Measurements from ENCODE around the gene SPARCL1. TPM values are rescaled to one million over a fixed set of nuclear protein-coding genes. Genes with fewer than 3 reads are reported as not detected.

SPARCL1 gene
- total RNA-seq, 4 donors from 2014 or later: 312 to 741 (median 433) TPM

GRCh38 chr4:87433342-87433741 lies 95.8 kb downstream of the SPARCL1 start:
- no peak overlapping the region for H3K27ac ChIP-seq
- TF ChIP-seq EP300 (IDR thresholded peaks at IDR 0.05) (no peak), CTCF (IDR thresholded peaks at IDR 0.05) (no peak), POLR2A (IDR thresholded peaks at IDR 0.05) (no peak)
- no peak overlapping the region for H3K4me3 ChIP-seq
- WGBS, 2 donors: 89 to 90% methylated on average over 2 of the region's 2 CpGs
- H3K27me3 ChIP-seq: no peaks in the 10 kb centered on the region
- DNase-seq (ENCODE audit: low spot score in 2 of 2): no peak
- H3K4me1 ChIP-seq: no peaks in the 10 kb centered on the region
- peaks cover 0 to 23% (median 0%) of the 10 kb centered on the region in 3 donors for H3K36me3 ChIP-seq
- no peaks in the 10 kb centered on the region for H3K9me3 ChIP-seq

DNA sequence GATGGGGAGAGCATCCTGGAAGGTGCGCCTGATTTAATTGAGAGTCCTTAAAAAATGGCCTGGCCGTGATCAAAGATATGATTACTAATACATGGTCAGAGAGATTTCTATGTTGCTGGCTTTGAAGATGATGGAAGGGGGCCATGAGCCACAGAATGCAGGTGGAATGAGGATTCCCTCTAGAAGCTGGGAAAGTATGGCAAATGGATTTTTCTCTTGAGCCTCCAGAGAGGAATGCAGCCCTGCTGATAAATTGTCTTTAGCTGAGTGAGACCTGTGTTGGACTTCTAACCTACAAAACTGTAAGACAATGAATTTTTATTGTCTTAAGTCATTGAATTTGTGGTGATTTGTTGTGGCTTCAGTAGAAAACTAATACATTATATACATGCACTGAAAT lies 99.1 kb downstream of the SPARCL1 start:
- Histone ChIP-seq H3K4me1 (peaks cover 0 to 21% (median 3%) of the 10 kb centered on the region in 4 donors), H3K9me3 (no peaks in the 10 kb centered on the region), H3K4me3 (no peak overlapping the region), H3K27me3 (no peaks in the 10 kb centered on the region), H3K27ac (no peak overlapping the region), H3K36me3 (no peaks in the 10 kb centered on the region)
- WGBS, 2 donors: 92 to 94% methylated on average over 2 of the region's 2 CpGs
- DNase-seq (ENCODE audit: low spot score in 2 of 2): no peak
- TF ChIP-seq EP300 (IDR thresholded peaks at IDR 0.05) (no peak), CTCF (IDR thresholded peaks at IDR 0.05) (no peak), POLR2A (IDR thresholded peaks at IDR 0.05) (no peak)

- H3K4me3 ChIP-seq: no peak overlapping the region
- H3K36me3 ChIP-seq: no peaks in the 10 kb centered on the region
- 96 to 99% methylated on average over 6 of the region's 6 CpGs for WGBS, 2 donors
- TF ChIP-seq POLR2A (IDR thresholded peaks at IDR 0.05): no peak
- TF ChIP-seq EP300 (IDR thresholded peaks at IDR 0.05): no peak
- TF ChIP-seq CTCF (IDR thresholded peaks at IDR 0.05): no peak
- no peaks in the 10 kb centered on the region for H3K27me3 ChIP-seq
- no peak for DNase-seq (ENCODE audit: low spot score in 2 of 2)
- H3K4me1 ChIP-seq: peaks cover 0 to 32% (median 3%) of the 10 kb centered on the region in 4 donors
- no peaks in the 10 kb centered on the region for H3K9me3 ChIP-seq
- H3K27ac ChIP-seq: no peak overlapping the region
Measured at GRCh38 chr4:87428979-87429378, 100.2 kb downstream of the SPARCL1 start.

GRCh38 chr4:87427518-87427868 lies 101.7 kb downstream of the SPARCL1 start:
- Histone ChIP-seq H3K36me3 (no peaks in the 10 kb centered on the region), H3K4me3 (no peak overlapping the region), H3K27ac (no peak overlapping the region), H3K9me3 (no peaks in the 10 kb centered on the region), H3K27me3 (no peaks in the 10 kb centered on the region), H3K4me1 (peaks cover 0 to 39% (median 6%) of the 10 kb centered on the region in 4 donors)
- 18 to 19% methylated on average over 1 of the region's 1 CpG for WGBS, 2 donors
- no peak for DNase-seq (ENCODE audit: low spot score in 2 of 2)
- TF ChIP-seq CTCF (IDR thresholded peaks at IDR 0.05) (no peak), POLR2A (IDR thresholded peaks at IDR 0.05) (no peak), EP300 (IDR thresholded peaks at IDR 0.05) (no peak)

GRCh38 chr4:87426865-87427517 lies 102.2 kb downstream of the SPARCL1 start:
- 75 to 82% methylated on average over 3 of the region's 3 CpGs for WGBS, 2 donors
- no peak for DNase-seq (ENCODE audit: low spot score in 2 of 2)

More at GRCh38 chr4:87426865-87427517, 102.2 kb downstream of the SPARCL1 start:
- Histone ChIP-seq H3K9me3 (no peaks in the 10 kb centered on the region), H3K4me1 (peaks cover 0 to 39% (median 6%) of the 10 kb centered on the region in 4 donors), H3K27me3 (no peaks in the 10 kb centered on the region), H3K4me3 (no peak overlapping the region), H3K36me3 (no peaks in the 10 kb centered on the region), H3K27ac (no peak overlapping the region)
- TF ChIP-seq EP300 (IDR thresholded peaks at IDR 0.05): no peak
- TF ChIP-seq POLR2A (IDR thresholded peaks at IDR 0.05): no peak
- TF ChIP-seq CTCF (IDR thresholded peaks at IDR 0.05): no peak

Measured in tibial nerve (tissue), 4 donors.